Right lung (tissue), 5 donors: Measurements from ENCODE around the gene CAPN2. TPM values are rescaled to one million over a fixed set of nuclear protein-coding genes. Genes with fewer than 3 reads are reported as not detected.
"Not testable (repeated sequence)": the region's sequence is repeated elsewhere in the genome, so short reads cannot be mapped to it uniquely, and the experiment has no call there.

Experiments
- DNase-seq, 2 donors: peaks; one replicate each; pipeline ENCODE4 v3.0.0-alpha.2; 2013
- polyA plus RNA-seq, 5 donors: library from polyadenylated mRNA; unstranded; fragments of 120-200 nt; gene quantifications; one replicate each; pipeline versions ENCODE4 v1.2.1 to v1.2.3, GENCODE V29; 2013; ENCODE audit warnings: inconsistent platforms in 1 of 5, low replicate concordance in 1 of 5; ENCODE audit not compliant: insufficient read length in 5 of 5, insufficient read depth in 1 of 5

The CAPN2 gene
- polyA plus RNA-seq, 5 donors: 135 to 169 (median 146) TPM

- DNase-seq: no peak
These were observed 64.6 kb downstream of the CAPN2 start for GRCh38 chr1:223776826-223777454.

DNA sequence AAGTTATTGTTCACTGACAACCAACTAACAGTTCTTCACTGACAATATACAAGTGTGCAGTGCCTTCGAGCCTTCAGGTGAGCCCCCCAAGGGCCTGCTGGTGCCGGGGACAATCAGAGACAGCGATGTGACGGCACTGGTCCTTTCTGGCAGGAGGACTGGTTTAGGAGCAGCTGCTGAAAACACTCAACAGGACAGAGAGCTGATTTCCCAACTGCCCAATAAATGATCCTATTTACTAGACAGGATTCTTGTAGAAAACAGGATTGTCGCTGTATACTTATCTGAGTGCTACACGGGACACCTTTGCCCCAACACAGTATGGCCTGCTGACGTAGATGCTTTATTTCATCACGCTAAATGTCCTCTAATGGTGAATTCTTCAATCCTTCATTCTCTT is 68.0 kb downstream of the CAPN2 start:
- no peak for DNase-seq

- no peak for DNase-seq
These were observed 68.6 kb downstream of the CAPN2 start for GRCh38 chr1:223780949-223781348.

GRCh38 chr1:223783676-223784075 is 71.3 kb downstream of the CAPN2 start:
- no peak for DNase-seq

DNA sequence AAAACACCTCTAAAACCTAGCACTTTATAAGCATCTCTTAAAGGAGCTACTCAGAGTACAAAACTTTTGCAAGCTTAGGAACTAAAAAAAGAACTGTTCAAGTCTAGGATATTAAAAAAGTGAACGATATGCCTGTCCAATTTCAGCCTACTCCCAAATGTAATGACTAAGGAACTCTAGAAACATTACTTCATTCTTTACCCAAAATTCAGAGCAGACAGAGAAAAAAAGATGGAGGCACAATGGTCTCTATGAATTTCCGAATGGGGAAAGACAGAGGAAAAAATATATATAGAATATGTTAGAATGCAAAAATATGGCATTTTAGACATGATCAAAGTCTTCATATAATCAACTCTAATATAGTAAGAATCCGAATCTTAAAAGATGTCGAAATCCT is 72.2 kb downstream of the CAPN2 start:
- DNase-seq: no peak

DNA sequence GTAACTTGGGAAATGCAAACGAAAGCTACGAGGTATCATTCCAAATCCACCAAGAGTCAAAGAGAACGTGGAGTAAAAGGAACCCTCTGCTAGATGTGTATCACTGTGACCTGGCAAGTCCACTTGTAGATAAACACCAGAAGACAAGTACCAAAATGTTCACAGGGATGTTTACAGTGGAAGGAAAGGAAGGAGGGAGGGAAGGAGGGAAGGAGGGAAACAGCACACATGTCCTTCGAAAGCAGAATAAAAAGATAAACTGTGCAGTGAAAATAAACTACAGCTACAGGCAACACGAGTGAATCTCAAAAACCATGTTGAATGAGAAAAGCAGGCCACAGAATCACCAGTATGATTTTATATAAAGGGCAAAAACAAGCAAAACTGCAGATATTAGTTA is 73.5 kb downstream of the CAPN2 start:
- no peak for DNase-seq

DNA sequence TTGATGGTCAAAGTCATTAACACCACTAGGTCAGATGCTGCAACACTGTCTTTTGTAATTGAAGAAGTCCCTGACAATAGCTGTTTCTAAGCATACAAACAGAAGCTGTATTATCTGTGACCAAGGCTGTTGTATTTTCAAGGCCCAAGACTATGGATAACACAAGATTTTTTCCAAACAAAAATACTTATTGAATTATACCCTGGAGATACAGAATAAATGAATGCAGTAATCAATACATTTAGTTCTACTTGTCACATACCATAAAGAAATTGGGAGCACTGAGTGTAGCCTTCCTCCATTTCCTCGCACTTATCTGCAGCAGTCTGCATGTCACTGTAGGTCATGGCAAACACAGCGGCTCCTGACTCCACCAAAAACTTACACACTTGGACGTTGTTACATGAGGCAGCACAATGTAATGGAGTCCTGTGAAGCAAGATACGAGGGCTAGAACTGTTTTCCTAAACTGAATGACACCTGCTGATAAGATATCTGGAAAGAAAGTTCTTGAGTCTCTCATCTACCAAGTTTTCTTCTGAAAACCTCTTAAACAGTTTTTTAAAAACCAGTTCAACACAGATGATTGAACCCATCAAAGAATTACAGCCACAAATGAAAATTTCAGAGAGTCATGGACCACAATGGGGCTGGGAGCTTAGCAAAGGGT is 76.5 kb downstream of the CAPN2 start:
- DNase-seq: no peak

DNA sequence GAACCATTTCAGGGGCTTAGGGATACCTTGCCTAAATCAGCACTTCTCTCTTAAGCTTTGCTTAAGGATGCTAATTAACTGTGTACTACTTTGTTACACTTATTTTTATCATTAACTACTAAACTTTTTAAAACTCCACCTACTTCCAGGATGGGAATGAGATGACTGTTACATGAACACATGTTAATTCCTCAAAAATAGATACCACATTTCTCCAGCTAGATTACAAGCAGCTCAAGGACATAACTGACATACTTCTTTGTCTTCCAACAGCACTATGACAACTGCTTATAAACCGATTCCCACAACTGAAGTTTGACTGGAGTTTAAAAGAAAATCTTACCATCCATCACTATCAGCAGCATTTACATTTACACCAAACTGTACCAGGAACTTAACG is 79.7 kb downstream of the CAPN2 start:
- no peak for DNase-seq

DNA sequence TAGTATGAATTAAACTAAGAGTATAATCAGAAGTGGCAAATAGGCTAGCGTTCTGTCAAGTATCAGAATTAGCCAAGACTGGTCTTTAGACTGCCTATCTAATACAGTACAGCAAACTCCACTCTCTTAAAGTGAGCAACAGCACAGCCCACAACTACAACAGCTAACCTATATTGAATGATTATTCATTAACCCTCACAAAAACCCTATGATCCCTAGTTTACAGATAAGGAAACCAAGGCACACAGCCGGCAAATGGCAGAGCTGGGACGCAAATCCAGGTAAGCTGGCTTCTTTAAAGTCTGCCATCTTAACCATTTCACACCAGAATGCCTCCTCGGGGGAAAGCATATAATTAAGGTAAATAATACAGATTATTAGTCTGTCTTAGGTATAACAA is 81.4 kb downstream of the CAPN2 start:
- DNase-seq: no peak

- no peak for DNase-seq
These were observed 82.0 kb downstream of the CAPN2 start for GRCh38 chr1:223794136-223794880.

DNA sequence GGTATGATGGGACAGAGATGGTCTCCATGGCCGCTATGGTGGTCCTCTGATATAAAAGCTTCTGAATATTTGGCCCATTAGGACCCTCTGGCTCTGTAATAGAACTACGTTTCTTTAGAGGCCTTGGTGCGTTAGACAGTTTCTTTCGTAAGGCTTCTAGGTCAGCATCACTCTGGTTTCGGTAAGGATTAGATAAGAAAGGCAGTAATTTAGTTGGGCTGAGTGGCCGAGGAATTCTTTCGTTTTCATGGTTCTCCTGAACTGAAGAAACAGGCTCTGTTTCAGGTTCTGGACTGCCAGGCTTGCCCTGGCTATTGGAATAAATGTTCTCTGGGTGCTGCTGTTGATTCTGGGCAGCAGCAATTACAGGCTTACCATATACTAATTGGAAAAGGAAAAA is 83.9 kb downstream of the CAPN2 start:
- DNase-seq: no peak

DNA sequence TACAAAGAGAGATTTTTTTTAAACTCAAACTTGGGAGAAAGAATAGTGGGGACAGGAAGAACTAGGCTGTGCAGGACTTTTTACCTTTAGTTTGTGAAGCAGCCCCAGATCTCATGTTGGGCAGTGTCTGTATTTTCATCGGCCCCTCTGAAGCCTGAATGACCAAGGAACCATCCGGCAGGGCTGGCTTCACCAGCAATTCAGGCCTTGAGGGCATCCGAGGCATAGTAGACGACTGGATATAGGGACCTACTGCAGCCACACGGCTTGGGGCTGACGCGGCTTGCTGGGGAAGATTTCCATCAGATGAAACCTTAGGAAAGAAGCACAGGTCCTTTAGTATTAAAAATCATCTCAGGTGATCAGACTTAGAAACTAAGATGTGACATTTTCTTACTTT is 89.7 kb downstream of the CAPN2 start:
- DNase-seq: no peak

DNA sequence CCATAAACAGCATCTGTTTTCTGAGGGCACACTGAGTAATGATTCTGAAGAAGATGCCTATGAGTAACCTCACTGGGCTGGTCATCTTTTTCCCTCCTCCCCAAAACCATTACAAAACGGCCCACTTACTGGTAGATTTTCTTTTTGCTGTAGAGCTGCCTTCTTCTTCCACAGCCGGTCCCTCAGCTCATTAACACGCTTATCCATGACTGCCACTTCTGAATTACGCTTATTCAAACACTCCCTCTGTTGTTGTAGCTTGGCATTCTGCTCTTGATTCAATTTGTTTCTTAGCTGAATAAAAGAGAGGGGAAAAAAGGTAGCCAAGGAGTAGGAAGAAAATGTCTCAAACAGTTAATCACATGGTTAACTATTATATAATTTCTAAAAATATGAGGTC is 90.3 kb downstream of the CAPN2 start:
- no peak for DNase-seq

DNA sequence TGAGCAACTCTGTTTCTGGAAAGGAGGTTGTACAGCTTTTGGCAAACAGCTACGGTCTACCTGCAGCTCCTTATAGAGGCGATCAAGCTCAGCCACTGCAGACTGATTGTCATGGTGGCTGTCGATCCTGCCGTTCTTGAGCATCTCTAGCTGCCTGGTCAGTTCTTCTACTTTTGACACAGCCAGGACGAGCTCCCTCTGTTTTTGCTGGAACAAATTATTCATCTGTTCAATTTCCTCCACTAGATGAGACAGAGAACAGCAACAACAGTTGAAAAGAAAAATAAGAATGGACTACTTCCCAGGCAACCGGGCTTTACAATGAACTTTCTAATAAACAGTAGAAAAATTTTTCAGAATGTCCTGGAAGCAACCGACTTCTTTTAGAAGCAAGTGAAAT is 90.9 kb downstream of the CAPN2 start:
- no peak for DNase-seq

DNA sequence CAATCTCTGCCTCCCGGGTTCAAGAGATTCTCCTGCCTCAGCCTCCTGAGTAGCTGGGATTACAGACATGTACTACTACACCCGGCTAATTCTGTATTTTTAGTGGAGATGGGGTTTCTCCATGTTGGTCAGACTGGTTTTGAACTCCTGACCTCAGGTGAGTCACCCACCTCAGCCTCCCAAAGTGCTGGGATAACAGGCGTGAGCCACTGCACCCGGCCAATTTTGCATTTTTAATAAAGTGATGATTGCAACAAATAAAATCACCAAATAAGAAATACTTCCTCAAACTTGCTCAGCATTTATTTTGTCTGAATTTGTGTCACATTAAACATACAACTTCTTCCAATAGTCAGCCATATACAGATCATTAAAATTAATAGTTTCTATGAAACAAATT is 97.6 kb downstream of the CAPN2 start:
- DNase-seq: not testable (repeated sequence)

- no peak for DNase-seq
These were observed 98.2 kb downstream of the CAPN2 start for GRCh38 chr1:223810586-223810985.

GRCh38 chr1:223811634-223812101 is 99.3 kb downstream of the CAPN2 start:
- DNase-seq: no peak

GRCh38 chr1:223813645-223814044 is 101.3 kb downstream of the CAPN2 start:
- DNase-seq: no peak

DNA sequence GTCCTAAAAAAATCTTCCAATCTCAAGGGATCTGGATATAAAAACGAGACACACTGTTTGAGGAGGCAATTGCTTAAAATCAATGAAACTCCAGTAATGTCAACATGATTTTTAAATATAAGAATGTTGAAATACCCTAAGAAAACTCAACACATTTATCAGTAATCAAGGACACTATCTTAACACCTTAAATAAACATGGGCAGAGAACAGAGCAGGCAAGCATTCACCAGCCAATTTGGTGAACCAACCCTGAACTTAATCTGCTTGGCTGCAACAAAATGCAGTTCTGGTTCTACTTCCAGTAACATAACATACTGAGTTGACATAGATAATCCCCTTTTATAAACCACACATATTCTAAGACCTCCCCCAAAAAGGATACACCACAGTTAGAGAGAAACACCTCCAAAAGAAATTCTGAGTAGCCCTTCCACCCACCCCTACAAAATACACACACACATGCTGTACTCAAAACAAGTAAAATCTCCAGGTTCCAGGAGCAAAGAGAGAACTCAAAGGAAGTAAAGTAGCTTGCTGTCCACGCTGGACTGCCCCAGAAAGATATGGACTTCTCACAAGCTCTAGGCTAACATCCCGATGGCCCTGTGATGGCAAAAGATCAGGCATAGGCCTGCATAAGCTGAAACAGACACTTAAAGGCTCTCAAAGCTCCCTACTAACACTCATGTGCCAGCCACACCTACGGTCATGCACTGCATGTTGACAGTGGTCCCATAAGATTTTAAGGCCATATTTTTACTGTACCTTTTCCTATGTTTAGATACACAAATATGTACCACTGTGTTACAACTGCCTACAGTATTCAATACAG is 102.9 kb downstream of the CAPN2 start:
- no peak for DNase-seq

DNA sequence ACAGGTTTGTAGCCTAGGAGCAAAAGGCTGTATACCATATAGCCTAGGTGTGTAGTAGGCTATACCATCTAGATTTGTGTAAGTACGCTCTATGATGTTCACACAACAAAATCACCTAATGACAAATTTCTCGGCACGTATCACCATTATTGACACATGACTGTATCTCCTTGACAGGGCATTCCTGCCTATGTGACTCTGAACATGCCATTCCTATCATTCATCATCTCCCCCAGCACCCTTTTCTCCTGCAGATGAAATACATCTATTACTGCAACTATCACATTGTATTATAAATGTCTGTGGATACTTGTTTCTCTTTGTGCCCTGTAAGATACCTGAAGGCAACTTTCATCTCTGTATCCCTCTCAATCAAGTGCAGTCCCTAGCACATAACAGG is 103.5 kb downstream of the CAPN2 start:
- no peak for DNase-seq

DNA sequence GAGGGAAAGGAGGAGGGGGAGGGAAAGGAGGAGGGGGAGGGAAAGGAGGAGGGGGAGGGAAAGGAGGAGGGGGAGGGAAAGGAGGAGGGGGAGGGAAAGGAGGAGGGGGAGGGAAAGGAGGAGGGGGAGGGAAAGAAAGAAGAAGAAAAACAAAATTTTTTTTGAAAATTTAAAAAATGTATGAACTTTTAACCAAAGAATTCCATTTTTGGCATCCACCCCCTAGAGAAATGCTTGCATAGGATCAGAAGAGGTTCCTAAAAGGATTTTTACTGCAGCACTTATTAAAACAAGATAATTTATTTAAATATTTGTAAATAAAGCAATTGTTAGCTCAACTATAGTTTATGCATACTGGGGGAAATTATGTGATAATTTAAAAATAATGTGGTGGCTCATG is 104.9 kb downstream of the CAPN2 start:
- not testable (repeated sequence) for DNase-seq
